NCI-H2081 treated with DMSO at 0.1 percent for 48 hours (cell line): ENCODE results near the gene EPB41.
"Not testable (repeated sequence)": the region's sequence is repeated elsewhere in the genome, so short reads cannot be mapped to it uniquely, and the experiment has no call there.

Source experiments
- DNase-seq: peaks from one replicate; lab custom pipeline; 2025; lab: John Stamatoyannopoulos, UW

Gene EPB41

GRCh38 chr1:29133861-29134694 lies 219.7 kb downstream of the EPB41 start:
- no peak for DNase-seq

- DNase-seq, result no peak
Observed at GRCh38 chr1:29134695-29135028, 220.3 kb downstream of the EPB41 start.

GRCh38 chr1:29136391-29136915 lies 222.1 kb downstream of the EPB41 start:
- DNase-seq, result no peak

GRCh38 chr1:29142714-29143113 lies 228.3 kb downstream of the EPB41 start:
- no peak for DNase-seq

GRCh38 chr1:29144178-29144577 lies 229.8 kb downstream of the EPB41 start:
- no peak for DNase-seq

- DNase-seq, result no peak
Observed at GRCh38 chr1:29145739-29146437, 231.5 kb downstream of the EPB41 start.

GRCh38 chr1:29148656-29149491 lies 234.5 kb downstream of the EPB41 start:
- no peak for DNase-seq

- not testable (repeated sequence) for DNase-seq
Observed at GRCh38 chr1:29150346-29150745, 236.0 kb downstream of the EPB41 start.

- DNase-seq, result no peak
Observed at GRCh38 chr1:29152046-29152805, 237.9 kb downstream of the EPB41 start.

GRCh38 chr1:29156543-29157268 lies 242.3 kb downstream of the EPB41 start:
- DNase-seq, result no peak

- DNase-seq, result no peak
Observed at GRCh38 chr1:29157269-29157601, 242.9 kb downstream of the EPB41 start.

GRCh38 chr1:29159773-29160172 lies 245.4 kb downstream of the EPB41 start:
- no peak for DNase-seq

GRCh38 chr1:29162025-29162424 lies 247.7 kb downstream of the EPB41 start:
- no peak for DNase-seq

GRCh38 chr1:29162476-29163138 lies 248.2 kb downstream of the EPB41 start:
- no peak for DNase-seq

GRCh38 chr1:29164588-29164987 lies 250.2 kb downstream of the EPB41 start:
- no peak for DNase-seq

- DNase-seq, result no peak
Observed at GRCh38 chr1:29166291-29166878, 252.0 kb downstream of the EPB41 start.

GRCh38 chr1:29167904-29168303 lies 253.5 kb downstream of the EPB41 start:
- no peak for DNase-seq
